Measurements from ENCODE around the gene PDE8A.

DNA sequence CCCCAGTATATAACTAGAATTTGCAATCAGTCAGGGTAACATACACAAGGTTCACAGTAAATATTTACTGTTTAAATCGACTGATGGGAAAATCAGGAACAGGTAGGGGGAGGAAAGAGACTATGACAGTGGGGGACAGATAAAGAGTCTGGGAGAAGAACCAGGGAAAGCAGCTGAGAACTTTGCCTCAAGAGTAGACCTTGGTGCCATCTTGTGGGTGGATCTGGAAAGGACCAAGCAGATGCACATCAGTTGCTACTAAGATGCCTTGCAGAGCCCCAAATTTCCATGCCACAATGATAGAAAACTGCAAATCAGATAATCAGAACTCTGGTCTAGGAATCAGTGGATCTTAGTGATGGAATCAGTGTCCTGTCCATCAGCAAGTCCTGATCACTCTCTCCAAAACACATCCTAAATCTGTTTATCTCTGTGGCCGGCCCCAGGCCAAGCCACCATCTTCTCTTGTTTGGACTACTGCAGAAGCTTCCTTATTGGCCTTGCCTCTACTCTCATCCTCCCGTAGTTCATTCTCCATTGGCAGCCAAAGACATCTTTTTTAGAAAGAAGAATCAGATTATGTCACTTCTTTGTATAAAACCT, 62.7 kb downstream of the PDE8A start:
- TF ChIP-seq, protein P1, sequence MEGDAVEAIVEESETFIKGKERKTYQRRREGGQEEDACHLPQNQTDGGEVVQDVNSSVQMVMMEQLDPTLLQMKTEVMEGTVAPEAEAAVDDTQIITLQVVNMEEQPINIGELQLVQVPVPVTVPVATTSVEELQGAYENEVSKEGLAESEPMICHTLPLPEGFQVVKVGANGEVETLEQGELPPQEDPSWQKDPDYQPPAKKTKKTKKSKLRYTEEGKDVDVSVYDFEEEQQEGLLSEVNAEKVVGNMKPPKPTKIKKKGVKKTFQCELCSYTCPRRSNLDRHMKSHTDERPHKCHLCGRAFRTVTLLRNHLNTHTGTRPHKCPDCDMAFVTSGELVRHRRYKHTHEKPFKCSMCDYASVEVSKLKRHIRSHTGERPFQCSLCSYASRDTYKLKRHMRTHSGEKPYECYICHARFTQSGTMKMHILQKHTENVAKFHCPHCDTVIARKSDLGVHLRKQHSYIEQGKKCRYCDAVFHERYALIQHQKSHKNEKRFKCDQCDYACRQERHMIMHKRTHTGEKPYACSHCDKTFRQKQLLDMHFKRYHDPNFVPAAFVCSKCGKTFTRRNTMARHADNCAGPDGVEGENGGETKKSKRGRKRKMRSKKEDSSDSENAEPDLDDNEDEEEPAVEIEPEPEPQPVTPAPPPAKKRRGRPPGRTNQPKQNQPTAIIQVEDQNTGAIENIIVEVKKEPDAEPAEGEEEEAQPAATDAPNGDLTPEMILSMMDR (IDR thresholded peaks at IDR 0.05): peak; percentile 28 to 76 (median 64)
- no peak for TF ChIP-seq POLR2A (IDR thresholded peaks at IDR 0.05)
